ENCODE measurements around the gene OLR1. TPM values are rescaled to one million over a fixed set of nuclear protein-coding genes. Genes with fewer than 3 reads are reported as not detected.
"Not testable (repeated sequence)": the region's sequence is repeated elsewhere in the genome, so short reads cannot be mapped to it uniquely, and the experiment has no call there.

The OLR1 gene
- under 1 TPM in 1 of 4 donors, not detected in 3; 0.41 TPM for total RNA-seq

- TF ChIP-seq CTCF (IDR thresholded peaks at IDR 0.05) (no peak), POLR2A (IDR thresholded peaks at IDR 0.05) (no peak)
- Histone ChIP-seq H3K27ac (no peak within 1 kb of the TSS), H3K27me3 (no peaks in the 10 kb centered on the region), H3K36me3 (no peaks in the 10 kb centered on the region), H3K9me3 (no peaks in the 10 kb centered on the region), H3K4me1 (no peaks in the 10 kb centered on the region), H3K4me3 (no peak within 1 kb of the TSS)
- intact Hi-C loops (cut with DNase I; ENCODE audit: low total_unique reads), result no loop called here
- no peak for DNase-seq
These were observed at the start of gene OLR1 for GRCh38 chr12:10171973-10172728. Gene OLR1, minus strand, starts transcription at chr12:10172132. Its CDS starts 55 bp downstream, at chr12:10172077.

- Histone ChIP-seq H3K4me3 (no peak overlapping the region), H3K27me3 (no peaks in the 10 kb centered on the region), H3K27ac (peak overlapping the region; percentile 64 to 88), H3K4me1 (peaks cover 0 to 5% of the 10 kb centered on the region in 2 donors), H3K36me3 (no peaks in the 10 kb centered on the region), H3K9me3 (no peaks in the 10 kb centered on the region)
- TF ChIP-seq CTCF (IDR thresholded peaks at IDR 0.05), result no peak
- peak in 1 of 2 donors; percentile 13 for TF ChIP-seq POLR2A (IDR thresholded peaks at IDR 0.05)
- peak; percentile 63 to 83 for DNase-seq
- intact Hi-C loops (cut with DNase I; ENCODE audit: low total_unique reads), result no loop called here
These were observed 48.6 kb upstream of the OLR1 start for GRCh38 chr12:10220398-10221077.

- Histone ChIP-seq H3K27me3 (no peaks in the 10 kb centered on the region), H3K9me3 (no peaks in the 10 kb centered on the region), H3K36me3 (no peaks in the 10 kb centered on the region), H3K4me1 (peaks cover 0 to 5% of the 10 kb centered on the region in 2 donors), H3K27ac (peak overlapping the region; percentile 64 to 88), H3K4me3 (no peak overlapping the region)
- no peak for DNase-seq
- intact Hi-C loops (cut with DNase I; ENCODE audit: low total_unique reads), result loop anchor here (10.0 kb wide), 1 partner anchor 147 kb away; no protein-coding TSS in a partner anchor
- TF ChIP-seq CTCF (IDR thresholded peaks at IDR 0.05) (no peak), POLR2A (IDR thresholded peaks at IDR 0.05) (no peak)
These were observed 46.1 kb upstream of the OLR1 start for GRCh38 chr12:10218021-10218420.

GRCh38 chr12:10215946-10216345 is 44.0 kb upstream of the OLR1 start:
- not testable (repeated sequence) for DNase-seq, H3K36me3 ChIP-seq, H3K27me3 ChIP-seq, H3K4me1 ChIP-seq, H3K9me3 ChIP-seq, H3K4me3 ChIP-seq, H3K27ac ChIP-seq
- intact Hi-C loops (cut with DNase I; ENCODE audit: low total_unique reads), result loop anchor here (10.0 kb wide), 1 partner anchor 149 kb away; no protein-coding TSS in a partner anchor

GRCh38 chr12:10215436-10215835 is 43.5 kb upstream of the OLR1 start:
- DNase-seq, result no peak
- Histone ChIP-seq H3K9me3 (no peaks in the 10 kb centered on the region), H3K4me3 (peak overlapping the region in 1 of 2 donors; percentile 91), H3K27me3 (no peaks in the 10 kb centered on the region), H3K4me1 (peaks cover 0 to 10% of the 10 kb centered on the region in 2 donors), H3K27ac (peak overlapping the region; percentile 100), H3K36me3 (no peaks in the 10 kb centered on the region)
- TF ChIP-seq CTCF (IDR thresholded peaks at IDR 0.05) (no peak), POLR2A (IDR thresholded peaks at IDR 0.05) (no peak)
- intact Hi-C loops (cut with DNase I; ENCODE audit: low total_unique reads), result loop anchor here (10.0 kb wide), 1 partner anchor 149 kb away; no protein-coding TSS in a partner anchor
